Liver (tissue), 3 donors: ENCODE results near the gene SH3PXD2A.

Experiments used
- CTCF ChIP-seq: fragments of 150-350 bp; IDR thresholded peaks from 2 replicates; pipeline ENCODE4 v1.5.1; 2017; ENCODE audit warnings: improper control_type of control experiment, low read depth, low read length; ENCODE audit not compliant: missing input control
- HNF4A ChIP-seq, 2 donors: conservative IDR thresholded peaks; 2 replicates each; pipeline ENCODE4 v1.6.1; 2016; ENCODE audit warnings: antibody characterized with exemption in 2 of 2, mild to moderate bottlenecking in 2 of 2
- REST ChIP-seq: IDR thresholded peaks from 2 replicates; pipeline ENCODE4 v1.6.1; 2016; ENCODE audit warnings: antibody characterized with exemption, mild to moderate bottlenecking
- donor health status: healthy.
- donor health status: healthy.

GRCh38 chr10:103640436-103641181 is 214.8 kb downstream of the SH3PXD2A start:
- TF ChIP-seq CTCF (no peak), HNF4A (conservative IDR thresholded peaks at IDR 0.05) (no peak), REST (no peak)
